Neural cell (in vitro differentiated cells): ENCODE results near the gene NCBP1. TPM values are rescaled to one million over a fixed set of nuclear protein-coding genes. Genes with fewer than 3 reads are reported as not detected.

Experiments
- H2AFZ ChIP-seq: fragments of 200-600, 300-800 bp; sonication (generic), shearing (Covaris generic); 2 replicates; pipeline ENCODE4 v1.6.0; 2014; ENCODE audit warnings: low read depth, mild to moderate bottlenecking, antibody characterized with exemption, low read length, moderate library complexity
- H3F3A ChIP-seq: fragments of 200-600 bp; shearing (Covaris generic); 2 replicates; pipeline ENCODE4 v1.6.1; 2016; ENCODE audit warnings: mild to moderate bottlenecking, moderate library complexity, mixed read lengths, antibody characterized with exemption, low read length; ENCODE audit not compliant: insufficient read depth, poor library complexity, severe bottlenecking
- H3K27ac ChIP-seq: fragments of 200-600, 300-800 bp; sonication (generic), shearing (Covaris generic); 2 replicates; pipeline ENCODE4 v1.5.1; 2014; ENCODE audit warnings: mild to moderate bottlenecking, low read length, moderate library complexity
- H3K27me3 ChIP-seq: fragments of 300-800, 200-600 bp; sonication (generic), shearing (Covaris generic); 2 replicates; pipeline ENCODE4 v1.6.0; 2014; ENCODE audit warnings: mild to moderate bottlenecking, low read depth, low read length, moderate library complexity; ENCODE audit not compliant: insufficient read depth
- H3K36me3 ChIP-seq: fragments of 300-800, 200-600 bp; sonication (generic), shearing (Covaris generic); 2 replicates; pipeline ENCODE4 v1.5.1; 2014; ENCODE audit warnings: mild to moderate bottlenecking, antibody characterized with exemption, low read length, moderate library complexity; ENCODE audit not compliant: insufficient read depth
- H3K4me2 ChIP-seq: fragments of 300-800, 200-600 bp; sonication (generic), shearing (Covaris generic); 2 replicates; pipeline ENCODE4 v1.6.0; 2014; ENCODE audit warnings: mild to moderate bottlenecking, low read length
- H3K4me3 ChIP-seq: fragments of 300-800, 200-600 bp; sonication (generic), shearing (Covaris generic); 2 replicates; pipeline ENCODE4 v1.5.1; 2014; ENCODE audit warnings: mild to moderate bottlenecking, low read length, moderate library complexity
- H3K79me2 ChIP-seq: fragments of 200-600 bp; shearing (Covaris generic); replicated peaks from 2 replicates; pipeline ENCODE4 v1.6.0; 2014; ENCODE audit warnings: mild to moderate bottlenecking, low read length, moderate library complexity; ENCODE audit not compliant: insufficient read depth
- H3K9ac ChIP-seq: fragments of 300-800, 200-600 bp; sonication (generic), shearing (Covaris generic); 2 replicates; pipeline ENCODE4 v1.6.1; 2016; ENCODE audit warnings: mild to moderate bottlenecking, low read length, mixed read lengths
- H3K9me2 ChIP-seq: fragments of 200-600 bp; shearing (Covaris generic); 2 replicates; pipeline ENCODE4 v1.6.1; 2016; ENCODE audit warnings: mild to moderate bottlenecking, low read length, mixed read lengths; ENCODE audit not compliant: insufficient read depth
- H3K9me3 ChIP-seq: fragments of 200-600, 300-800 bp; sonication (generic), shearing (Covaris generic); 2 replicates; pipeline ENCODE4 v1.6.1; 2016; ENCODE audit warnings: mild to moderate bottlenecking, mixed run types, low read length, moderate library complexity, mixed read lengths
- H4K20me1 ChIP-seq: fragments of 200-600 bp; shearing (Covaris generic); 2 replicates; pipeline ENCODE4 v1.6.1; 2016; ENCODE audit warnings: mild to moderate bottlenecking, mixed run types; ENCODE audit not compliant: insufficient read depth
- CTCF ChIP-seq: fragments of 450-650 bp; IDR thresholded peaks from 2 replicates; pipeline ENCODE4 v1.5.1; 2014; ENCODE audit warnings: antibody characterized with exemption, mild to moderate bottlenecking, moderate library complexity; ENCODE audit not compliant: poor library complexity, severe bottlenecking
- EP300 ChIP-seq: fragments of 450-650 bp; conservative IDR thresholded peaks from 2 replicates; pipeline ENCODE4 v1.6.1; 2014; ENCODE audit warnings: antibody characterized with exemption, mild to moderate bottlenecking, moderate library complexity; ENCODE audit not compliant: poor library complexity, severe bottlenecking
- EZH2 ChIP-seq: fragments of 200-600, 300-800 bp; shearing (Covaris generic), sonication (generic); IDR thresholded peaks from 2 replicates; pipeline ENCODE4 v1.6.1; 2014; ENCODE audit warnings: antibody characterized with exemption, low read length, borderline replicate concordance, mild to moderate bottlenecking; ENCODE audit not compliant: insufficient read depth, poor library complexity, severe bottlenecking
- MXI1 ChIP-seq: fragments of 450-650 bp; conservative IDR thresholded peaks from 2 replicates; pipeline ENCODE4 v1.6.1; 2014; ENCODE audit warnings: antibody characterized with exemption, mild to moderate bottlenecking; ENCODE audit not compliant: poor library complexity, severe bottlenecking
- POLR2AphosphoS5 ChIP-seq: IDR thresholded peaks from 2 replicates; pipeline ENCODE4 v1.6.1; 2012
- RAD21 ChIP-seq: fragments of 450-650 bp; conservative IDR thresholded peaks from 2 replicates; pipeline ENCODE4 v1.6.1; 2014; ENCODE audit warnings: antibody characterized with exemption, mild to moderate bottlenecking, moderate library complexity
- SMC3 ChIP-seq: fragments of 450-650 bp; conservative IDR thresholded peaks from 2 replicates; pipeline ENCODE4 v1.6.1; 2014; ENCODE audit warnings: antibody characterized with exemption, mild to moderate bottlenecking, moderate library complexity; ENCODE audit not compliant: poor library complexity
- TAF1 ChIP-seq: IDR thresholded peaks from 2 replicates; pipeline ENCODE4 v1.6.1; 2012; ENCODE audit warnings: low read depth
- polyA plus RNA-seq: library from polyadenylated mRNA; depleted of rRNA; stranded (reverse); fragments of >200 nt; gene quantifications from 2 replicates; pipeline ENCODE4 v1.2.3, GENCODE V29; 2014
- TF ChIP-seq, protein P1 (sequence below): IDR thresholded peaks from 2 replicates; pipeline ENCODE4 v1.6.1; 2012; ENCODE audit warnings: borderline replicate concordance

Gene NCBP1
- polyA plus RNA-seq, 1 donor from 2014 or later: 30.6 TPM

DNA sequence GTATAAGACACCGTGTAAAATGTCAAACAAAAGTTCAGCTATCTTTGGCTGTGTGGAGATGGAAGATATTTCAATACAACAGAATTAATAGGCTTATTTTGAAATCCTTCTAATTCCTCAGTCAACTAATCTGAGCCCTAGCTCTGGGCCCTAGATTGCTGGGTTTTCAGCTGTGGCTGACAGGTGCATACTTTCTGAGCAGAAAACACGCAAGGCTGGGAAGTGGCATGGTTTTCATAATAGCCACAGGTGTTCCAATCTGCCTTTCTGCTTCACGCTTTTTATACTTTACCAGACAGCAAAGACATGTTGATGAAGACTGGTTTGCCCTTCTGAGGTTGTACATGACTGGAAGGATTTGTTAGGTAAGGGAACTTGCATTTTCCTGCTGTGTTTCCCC is 84.2 kb downstream of the NCBP1 start:
- H3K9me2 ChIP-seq: no peaks in the 10 kb centered on the region
- no peaks in the 10 kb centered on the region for H3K9me3 ChIP-seq
- TF ChIP-seq SMC3 (no peak), EP300 (no peak), EZH2 (no peak), TAF1 (no peak), MXI1 (no peak), CTCF (no peak), POLR2AphosphoS5 (no peak), RAD21 (no peak)
- TF ChIP-seq, protein P1, sequence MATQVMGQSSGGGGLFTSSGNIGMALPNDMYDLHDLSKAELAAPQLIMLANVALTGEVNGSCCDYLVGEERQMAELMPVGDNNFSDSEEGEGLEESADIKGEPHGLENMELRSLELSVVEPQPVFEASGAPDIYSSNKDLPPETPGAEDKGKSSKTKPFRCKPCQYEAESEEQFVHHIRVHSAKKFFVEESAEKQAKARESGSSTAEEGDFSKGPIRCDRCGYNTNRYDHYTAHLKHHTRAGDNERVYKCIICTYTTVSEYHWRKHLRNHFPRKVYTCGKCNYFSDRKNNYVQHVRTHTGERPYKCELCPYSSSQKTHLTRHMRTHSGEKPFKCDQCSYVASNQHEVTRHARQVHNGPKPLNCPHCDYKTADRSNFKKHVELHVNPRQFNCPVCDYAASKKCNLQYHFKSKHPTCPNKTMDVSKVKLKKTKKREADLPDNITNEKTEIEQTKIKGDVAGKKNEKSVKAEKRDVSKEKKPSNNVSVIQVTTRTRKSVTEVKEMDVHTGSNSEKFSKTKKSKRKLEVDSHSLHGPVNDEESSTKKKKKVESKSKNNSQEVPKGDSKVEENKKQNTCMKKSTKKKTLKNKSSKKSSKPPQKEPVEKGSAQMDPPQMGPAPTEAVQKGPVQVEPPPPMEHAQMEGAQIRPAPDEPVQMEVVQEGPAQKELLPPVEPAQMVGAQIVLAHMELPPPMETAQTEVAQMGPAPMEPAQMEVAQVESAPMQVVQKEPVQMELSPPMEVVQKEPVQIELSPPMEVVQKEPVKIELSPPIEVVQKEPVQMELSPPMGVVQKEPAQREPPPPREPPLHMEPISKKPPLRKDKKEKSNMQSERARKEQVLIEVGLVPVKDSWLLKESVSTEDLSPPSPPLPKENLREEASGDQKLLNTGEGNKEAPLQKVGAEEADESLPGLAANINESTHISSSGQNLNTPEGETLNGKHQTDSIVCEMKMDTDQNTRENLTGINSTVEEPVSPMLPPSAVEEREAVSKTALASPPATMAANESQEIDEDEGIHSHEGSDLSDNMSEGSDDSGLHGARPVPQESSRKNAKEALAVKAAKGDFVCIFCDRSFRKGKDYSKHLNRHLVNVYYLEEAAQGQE: no peak
- no peaks in the 10 kb centered on the region for H3K79me2 ChIP-seq
- H3K9ac ChIP-seq: no peak overlapping the region
- H3K27ac ChIP-seq: no peak overlapping the region
- H2AFZ ChIP-seq: no peak overlapping the region
- H4K20me1 ChIP-seq: no peaks in the 10 kb centered on the region
- no peak overlapping the region for H3K4me3 ChIP-seq
- no peak overlapping the region for H3K4me2 ChIP-seq
- H3F3A ChIP-seq: no peaks in the 10 kb centered on the region
- H3K27me3 ChIP-seq: no peaks in the 10 kb centered on the region
- no peaks in the 10 kb centered on the region for H3K36me3 ChIP-seq

DNA sequence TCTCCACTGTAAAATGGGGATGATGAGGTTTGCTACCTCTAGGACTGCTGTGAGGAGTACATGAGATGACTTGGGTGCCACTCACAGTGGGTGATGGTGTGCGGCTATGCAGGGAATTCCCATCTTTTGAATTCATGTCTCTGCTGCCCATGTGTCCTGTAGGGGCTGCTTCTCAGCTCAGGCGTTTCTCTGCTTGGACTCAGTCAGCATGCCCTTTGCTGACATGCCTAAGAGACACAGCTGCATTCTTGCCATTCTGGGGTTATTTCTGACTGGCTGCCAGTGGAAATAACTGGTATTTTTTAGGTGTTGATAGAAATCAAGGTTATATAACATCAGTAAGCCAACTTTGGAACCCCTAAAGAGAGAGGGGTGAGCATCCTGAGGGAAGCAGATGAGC is 87.8 kb downstream of the NCBP1 start:
- no peak overlapping the region for H3K4me3 ChIP-seq
- H4K20me1 ChIP-seq: no peaks in the 10 kb centered on the region
- H3K36me3 ChIP-seq: no peaks in the 10 kb centered on the region
- H3K9me3 ChIP-seq: no peaks in the 10 kb centered on the region
- H2AFZ ChIP-seq: no peak overlapping the region
- no peaks in the 10 kb centered on the region for H3K9me2 ChIP-seq
- no peaks in the 10 kb centered on the region for H3K79me2 ChIP-seq
- no peaks in the 10 kb centered on the region for H3F3A ChIP-seq
- H3K27ac ChIP-seq: no peak overlapping the region
- no peaks in the 10 kb centered on the region for H3K27me3 ChIP-seq
- H3K9ac ChIP-seq: no peak overlapping the region
- TF ChIP-seq CTCF: no peak
- TF ChIP-seq MXI1: no peak
- no peak for TF ChIP-seq SMC3
- no peak for TF ChIP-seq RAD21
- TF ChIP-seq, protein P1: no peak
- no peak for TF ChIP-seq POLR2AphosphoS5
- no peak for TF ChIP-seq EZH2
- TF ChIP-seq EP300: no peak
- TF ChIP-seq TAF1: no peak
- H3K4me2 ChIP-seq: no peak overlapping the region
